SW 1271 (cell line): ENCODE measurements around the gene CRYGA.
"Not testable (repeated sequence)": the region's sequence is repeated elsewhere in the genome, so short reads cannot be mapped to it uniquely, and the experiment has no call there.

ENCODE experiments used
- DNase-seq, 2 experiments: peaks; one replicate each; lab custom pipeline; 2025; lab: John Stamatoyannopoulos, UW

The CRYGA gene

DNA sequence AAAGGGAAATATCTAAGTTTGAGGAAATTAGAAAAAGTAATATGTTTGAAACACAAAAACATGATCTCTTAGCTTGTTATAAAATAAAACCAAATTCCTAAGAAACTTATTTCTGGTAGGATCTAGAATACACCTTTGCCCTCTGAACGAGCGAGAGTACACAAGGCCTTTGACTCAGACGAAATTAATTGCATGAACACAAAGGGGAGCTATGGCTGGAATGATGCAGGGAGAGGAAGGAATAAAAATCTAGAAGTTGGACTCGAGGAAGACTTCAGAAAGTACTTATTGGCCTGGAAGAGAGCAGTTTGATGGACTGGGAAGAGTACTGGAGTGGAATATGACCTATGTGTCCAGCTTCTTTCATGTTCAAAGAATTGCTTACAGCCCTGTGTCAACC lies 38.1 kb downstream of the CRYGA start:
- DNase-seq = no peak

DNA sequence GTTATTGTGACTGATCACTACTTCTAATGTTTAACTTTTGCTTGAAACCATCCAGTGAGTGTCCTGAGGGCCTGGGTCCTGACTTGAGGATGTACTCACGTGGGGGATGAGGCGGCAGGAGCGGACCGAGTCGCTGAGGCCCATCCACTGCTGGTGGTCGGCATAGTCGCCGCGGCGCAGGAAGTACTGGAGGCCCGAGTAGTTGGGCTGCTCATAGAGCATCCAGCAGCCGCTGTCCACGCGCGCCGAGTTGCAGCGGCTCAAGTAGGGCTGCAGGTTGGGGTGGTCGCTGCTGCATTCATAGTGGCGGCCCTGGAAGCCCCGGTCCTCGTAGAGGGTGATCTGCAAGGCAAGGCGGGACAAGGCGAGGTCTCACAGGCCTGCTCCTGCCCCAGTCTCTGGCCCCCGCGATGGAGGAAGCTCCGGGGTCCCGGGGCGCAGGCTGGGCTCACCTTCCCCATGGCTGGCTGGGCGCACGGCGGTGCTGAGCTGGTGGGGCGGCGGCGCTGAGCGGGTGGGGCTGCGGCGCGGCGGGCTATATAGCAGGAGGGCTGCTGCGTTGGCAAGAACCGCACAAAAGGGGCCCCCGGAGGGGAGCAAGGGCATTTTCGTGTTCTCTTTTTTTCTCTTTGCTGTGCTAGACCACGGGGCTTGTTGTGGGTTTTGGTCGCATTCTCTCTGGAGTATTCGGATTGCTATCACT lies 39.2 kb downstream of the CRYGA start, which contains the start of gene CRYGD:
Gene CRYGD (minus strand): TSS at position 512 of the 703 bp plus-strand sequence. CDS start 51 bp downstream, at position 461.
- not testable (repeated sequence) for DNase-seq

DNA sequence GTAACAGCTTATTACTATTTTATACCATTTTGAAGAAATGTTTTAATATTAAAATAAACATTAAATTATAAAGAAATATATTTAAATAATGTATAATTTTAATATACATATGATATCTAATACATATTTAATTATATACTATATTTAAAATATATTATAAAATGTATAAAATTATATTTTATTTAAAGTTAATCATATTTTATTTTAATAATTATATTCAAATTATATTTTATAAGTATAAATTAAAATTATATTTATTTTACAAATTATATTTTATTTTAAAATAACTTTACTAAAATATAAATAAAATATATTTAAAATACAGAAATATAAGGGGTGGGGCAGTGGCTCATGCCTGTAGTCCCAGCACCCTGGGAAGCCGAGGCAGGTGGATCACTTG lies 41.1 kb downstream of the CRYGA start:
- DNase-seq = no peak

DNA sequence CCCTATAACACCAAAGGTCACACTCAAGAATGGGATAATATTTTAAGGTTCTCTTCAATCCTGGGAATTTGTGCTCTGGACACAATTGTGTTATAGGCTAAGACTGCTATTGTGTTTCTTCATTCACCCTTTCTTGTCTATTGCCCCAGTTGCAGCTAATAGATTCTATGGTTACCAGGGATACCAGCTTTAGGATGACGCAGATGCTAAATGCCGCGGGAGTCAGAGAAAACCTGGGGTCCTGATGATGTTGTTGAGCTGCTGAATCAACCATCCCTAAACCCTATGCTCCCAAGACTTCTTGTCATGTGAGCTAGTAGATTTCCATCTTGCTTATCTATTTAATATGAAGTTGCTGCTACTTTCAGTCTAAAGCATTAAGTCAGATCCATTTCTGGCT lies 44.5 kb downstream of the CRYGA start:
- DNase-seq = no peak

DNA sequence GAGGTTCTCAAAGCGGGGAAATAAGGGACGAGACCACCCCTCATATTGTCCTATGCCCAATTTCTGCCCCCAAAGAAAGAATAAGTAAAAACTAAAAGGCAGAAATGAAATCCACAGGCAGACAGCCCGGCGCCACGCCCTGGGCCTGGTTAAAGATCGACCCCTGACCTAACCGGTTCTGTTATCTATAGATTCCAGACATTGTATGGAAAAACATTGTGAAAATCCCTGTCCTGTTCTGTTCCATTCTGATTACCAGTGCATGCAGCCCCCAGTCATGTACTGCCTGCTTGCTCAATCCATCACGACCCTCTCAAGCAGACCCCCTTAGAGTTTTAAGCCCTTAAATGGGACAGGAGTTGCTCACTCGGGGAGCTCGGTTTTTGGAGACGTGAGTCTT lies 46.0 kb downstream of the CRYGA start:
- DNase-seq = not testable (repeated sequence)

DNA sequence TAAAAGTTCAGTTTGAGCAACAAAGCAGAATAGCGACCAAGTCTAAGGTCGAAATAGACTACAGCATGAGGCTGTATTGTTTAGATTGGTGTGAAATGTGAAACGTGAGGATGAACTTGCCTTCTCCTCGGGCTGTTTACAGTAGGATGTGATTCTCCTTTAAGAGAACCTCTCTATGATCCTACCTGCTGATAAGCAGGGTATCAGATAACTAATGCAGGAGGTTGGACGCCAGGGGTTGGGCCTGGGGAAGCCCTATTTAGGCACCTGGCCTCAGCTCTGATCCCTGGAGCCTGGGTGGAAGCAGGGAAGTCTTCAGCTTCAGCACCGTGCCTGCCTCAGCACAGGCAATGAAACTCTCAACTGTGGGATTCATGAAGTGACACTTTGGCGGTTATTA lies 50.4 kb downstream of the CRYGA start:
- DNase-seq = no peak

DNA sequence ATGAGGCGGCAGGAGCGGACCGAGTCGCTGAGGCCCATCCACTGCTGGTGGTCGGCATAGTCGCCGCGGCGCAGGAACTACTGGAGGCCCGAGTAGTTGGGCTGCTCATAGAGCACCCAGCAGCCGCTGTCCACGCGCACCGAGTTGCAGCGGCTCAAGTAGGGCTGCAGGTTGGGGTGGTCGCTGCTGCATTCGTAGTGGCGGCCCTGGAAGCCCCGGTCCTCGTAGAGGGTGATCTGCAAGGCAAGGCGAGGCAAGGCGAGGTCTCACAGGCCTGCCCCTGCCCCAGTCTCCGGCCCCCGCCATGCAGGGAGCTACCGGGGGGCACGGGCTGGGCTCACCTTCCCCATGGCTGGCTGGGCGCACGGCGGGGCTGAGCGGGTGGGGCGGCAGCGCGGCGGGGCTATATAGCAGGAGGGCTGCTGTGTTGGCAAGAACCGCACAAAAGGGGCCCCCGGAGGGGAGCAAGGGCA lies 51.1 kb downstream of the CRYGA start:
- DNase-seq = not testable (repeated sequence)
